ENCODE results near the gene PTPRK.

GRCh38 chr6:128560966-128561365 lies 40.6 kb upstream of the PTPRK start:
- TF ChIP-seq CTCF (IDR thresholded peaks at IDR 0.05; ENCODE audit: low read length) (no peak), EZH2 (IDR thresholded peaks at IDR 0.05; ENCODE audit: borderline replicate concordance, low read length) (no peak)
